Measurements from ENCODE around the gene LAMTOR2. TPM values are rescaled to one million over a fixed set of nuclear protein-coding genes. Genes with fewer than 3 reads are reported as not detected.

LAMTOR2 gene
- total RNA-seq, 1 experiment from 2014 or later: 61.7 TPM

DNA sequence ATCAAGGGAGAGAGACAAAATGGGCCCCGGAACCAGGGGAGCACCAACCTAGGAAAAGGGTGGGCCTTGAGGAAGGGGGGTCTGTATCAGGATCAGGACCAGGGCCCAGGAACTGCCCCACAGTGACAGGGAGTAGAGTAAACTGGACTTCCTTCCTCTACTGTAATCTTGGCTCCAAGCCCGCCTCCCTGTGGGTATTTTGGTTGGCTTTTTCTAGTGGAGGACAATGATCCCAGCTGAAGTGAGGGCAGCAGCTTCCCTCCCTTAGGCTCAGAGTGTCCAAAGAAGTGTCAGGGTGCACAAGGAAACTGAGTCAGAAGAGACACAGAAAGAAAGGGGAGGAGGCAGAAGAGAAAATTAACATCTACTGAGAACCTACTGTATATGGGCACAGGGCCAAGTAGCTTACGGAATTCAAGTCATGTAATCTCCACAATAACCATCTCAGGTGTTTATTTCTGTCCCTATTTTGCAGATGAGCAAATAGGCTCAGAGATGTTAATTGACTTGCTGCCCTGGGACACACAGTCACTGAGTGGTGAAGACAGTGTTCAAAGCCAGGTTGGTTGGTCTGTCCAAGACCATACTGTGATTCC is 5.8 kb upstream of the LAMTOR2 start:
- no peak for DNase-seq (ENCODE audit: low read depth, low spot score)
- in situ Hi-C loops (cut with HindIII; ENCODE audit: low pct_unique_long_range_greater_than_20kb, low sequenced_read_pairs): no loop called here

DNA sequence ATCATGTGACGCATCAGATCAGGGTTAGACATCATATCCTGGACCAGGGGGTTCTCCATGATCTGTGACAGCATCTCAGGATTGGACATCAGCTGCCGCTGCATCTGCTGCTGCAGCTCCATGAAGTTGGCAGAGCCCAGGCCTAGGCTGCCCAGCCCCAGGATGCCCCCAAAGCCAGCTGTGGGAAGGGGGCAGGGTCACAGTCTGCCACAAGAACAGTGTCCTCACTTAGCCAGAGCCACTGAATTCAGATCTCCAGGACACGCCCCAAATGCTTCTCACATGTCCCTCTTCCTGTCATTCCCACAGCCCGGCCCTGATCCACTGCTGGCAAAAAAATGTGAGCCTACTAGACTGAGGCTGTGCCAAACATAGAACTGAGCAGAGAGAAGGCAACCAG is 4.2 kb upstream of the LAMTOR2 start:
- in situ Hi-C loops (cut with HindIII; ENCODE audit: low pct_unique_long_range_greater_than_20kb, low sequenced_read_pairs): no loop called here
- DNase-seq (ENCODE audit: low read depth, low spot score): no peak

DNA sequence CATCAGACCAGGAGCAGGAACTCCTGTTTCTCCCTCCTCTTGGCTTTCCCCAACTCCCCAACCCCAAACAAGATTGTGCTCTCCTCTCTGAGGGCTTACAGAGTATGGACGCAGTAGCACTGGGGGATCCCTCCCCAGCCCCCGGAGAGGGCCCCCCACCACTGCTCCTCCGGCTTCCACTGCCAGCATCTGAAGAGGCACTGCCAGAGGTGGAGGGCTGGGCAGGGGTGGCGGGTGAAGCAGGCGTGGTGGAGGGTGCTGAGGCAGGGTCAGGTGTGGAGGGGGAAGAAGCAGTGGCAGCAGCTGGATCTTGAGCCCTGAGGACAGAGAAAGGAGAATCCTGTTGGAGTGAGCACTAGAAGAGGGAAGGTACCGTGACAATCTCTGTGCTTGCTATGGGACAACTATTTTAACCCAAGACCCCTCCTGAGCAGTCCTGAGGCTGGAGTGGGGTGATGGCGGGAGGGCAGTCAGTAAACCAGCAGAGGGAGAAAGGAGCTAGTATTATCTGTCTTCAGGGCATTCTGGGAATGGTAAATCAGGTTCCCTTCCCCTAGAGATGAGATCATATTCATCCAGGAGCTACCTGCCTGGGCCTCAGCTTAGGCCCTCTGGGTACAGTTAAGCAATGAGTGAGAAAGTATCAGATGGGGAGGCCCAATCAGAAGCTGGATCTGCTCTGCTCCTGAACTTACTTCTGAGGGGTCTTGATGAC is 3.4 kb upstream of the LAMTOR2 start:
- DNase-seq (ENCODE audit: low read depth, low spot score): no peak
- in situ Hi-C loops (cut with HindIII; ENCODE audit: low pct_unique_long_range_greater_than_20kb, low sequenced_read_pairs): no loop called here

DNA sequence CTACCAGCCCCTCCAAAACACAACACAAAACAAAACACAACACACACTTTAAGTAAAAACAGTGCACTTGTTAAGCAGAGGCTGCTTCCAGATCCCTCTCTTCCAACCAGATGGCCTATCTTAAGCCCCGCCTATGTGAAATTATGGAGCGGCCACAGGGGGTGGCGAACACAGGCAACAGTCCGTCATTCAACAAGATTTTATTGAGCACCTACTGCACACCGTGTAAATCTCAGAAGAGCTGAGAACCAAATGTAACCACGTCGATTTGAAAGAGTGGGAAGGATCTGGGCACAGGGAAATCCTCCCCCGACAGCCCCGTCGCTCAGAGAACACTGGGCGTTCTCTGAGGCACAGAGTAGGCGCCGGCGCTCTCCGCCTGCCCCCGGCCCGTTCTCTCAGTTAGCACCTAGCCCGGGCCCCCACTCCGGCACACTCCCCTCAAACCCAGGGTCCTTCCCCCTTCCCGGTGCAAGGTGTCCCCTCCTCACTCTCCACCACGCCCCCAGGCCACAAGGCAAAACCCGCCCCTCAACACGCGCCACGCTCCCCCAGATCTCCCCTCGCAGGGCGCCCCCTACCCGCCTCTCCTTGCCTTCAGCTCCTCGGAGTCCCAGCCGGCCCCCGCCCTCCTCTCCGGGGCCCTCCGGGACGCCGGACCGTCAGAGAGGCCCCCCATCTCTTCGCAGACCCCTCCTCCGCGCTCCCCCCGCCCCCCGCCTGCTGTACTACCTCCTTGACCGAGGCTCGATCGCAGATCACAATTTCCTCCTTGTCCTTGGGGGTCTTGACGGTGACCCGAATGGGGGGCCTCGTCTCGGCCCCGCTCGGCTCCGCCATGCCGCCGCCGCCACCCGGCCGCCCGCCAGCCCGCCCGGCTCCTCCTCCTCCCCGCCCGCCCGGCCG is 1.5 kb upstream of the LAMTOR2 start:
- in situ Hi-C loops (cut with HindIII; ENCODE audit: low pct_unique_long_range_greater_than_20kb, low sequenced_read_pairs): no loop called here
- DNase-seq (ENCODE audit: low read depth, low spot score): peak; percentile 72

DNA sequence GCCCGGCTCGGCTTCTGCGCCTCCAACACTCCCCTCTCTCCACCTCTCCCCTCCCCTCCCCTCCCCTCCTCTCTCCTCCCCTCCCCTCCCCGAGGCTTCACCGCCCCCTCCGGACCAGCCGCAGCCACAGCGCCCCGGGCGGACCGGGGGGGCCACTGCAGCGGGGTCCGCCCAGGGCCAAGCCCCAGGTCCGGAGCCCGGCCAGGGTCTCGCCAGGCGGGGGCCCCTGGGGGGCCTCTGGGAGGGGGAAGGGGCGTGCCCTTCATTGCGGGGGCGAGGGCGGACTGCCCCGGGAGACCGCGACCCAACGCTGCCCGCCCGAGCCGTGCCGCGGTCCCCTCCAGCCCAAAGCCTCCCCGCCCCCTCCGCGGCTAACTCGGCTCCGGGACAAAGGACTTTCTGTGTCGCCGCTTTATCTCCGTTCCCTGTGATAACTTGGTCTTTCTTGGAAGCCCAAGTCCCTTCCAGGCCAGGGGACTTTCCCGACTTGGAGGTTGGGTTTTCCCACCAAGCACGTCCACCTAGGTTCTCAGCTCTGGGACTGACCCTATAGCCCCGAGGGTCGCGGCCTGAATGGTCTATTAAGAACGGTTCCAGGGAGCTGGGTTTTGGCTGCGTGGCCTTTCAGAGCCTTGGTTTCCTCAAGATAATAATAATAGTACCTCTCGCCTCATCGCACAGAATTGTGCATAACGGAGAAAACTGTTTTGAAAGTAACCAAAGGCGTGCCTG is 648 bp upstream of the LAMTOR2 start, which contains the start of gene UBQLN4:
Gene UBQLN4 (minus strand): TSS at position 31 of the 732 bp plus-strand sequence. CDS start 97 bp downstream, outside the sequence.
- peak; percentile 78 for DNase-seq (ENCODE audit: low read depth, low spot score)
- in situ Hi-C loops (cut with HindIII; ENCODE audit: low pct_unique_long_range_greater_than_20kb, low sequenced_read_pairs): no loop called here

DNA sequence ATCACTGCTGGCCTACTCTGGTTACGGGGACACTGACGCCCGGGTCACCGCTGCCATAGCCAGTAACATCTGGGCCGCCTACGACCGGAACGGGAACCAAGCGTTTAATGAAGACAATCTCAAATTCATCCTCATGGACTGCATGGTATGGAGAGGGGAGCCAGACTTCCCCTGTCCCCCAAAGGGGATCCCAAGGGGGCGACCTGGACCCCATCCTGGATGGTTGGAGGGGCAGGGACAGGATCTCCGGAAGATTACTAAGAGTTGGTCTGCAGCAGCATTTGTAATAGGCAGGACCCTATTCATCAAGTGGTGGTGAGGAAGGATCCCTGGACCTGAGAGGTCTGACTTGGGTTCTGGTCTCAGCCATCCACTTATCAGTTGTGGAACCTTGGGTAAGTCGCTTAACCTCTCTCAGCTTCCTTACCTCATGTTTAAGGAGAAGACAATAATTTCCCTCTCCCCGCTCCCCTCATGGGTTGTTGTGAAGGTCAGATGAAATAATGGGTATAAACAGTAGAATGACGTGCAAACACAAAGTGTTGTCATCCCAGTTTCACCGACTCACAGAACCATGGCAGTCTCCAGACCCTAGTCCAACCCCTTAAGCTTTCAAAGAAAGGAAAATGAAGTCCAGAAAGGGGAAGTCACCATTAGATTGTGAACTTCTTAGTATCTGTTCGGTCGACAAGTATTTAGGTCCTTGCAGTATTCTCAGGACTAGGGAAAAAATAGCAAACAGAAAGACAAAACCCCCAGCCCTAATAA is 883 bp downstream of the LAMTOR2 start:
- DNase-seq (ENCODE audit: low read depth, low spot score): no peak
- in situ Hi-C loops (cut with HindIII; ENCODE audit: low pct_unique_long_range_greater_than_20kb, low sequenced_read_pairs): no loop called here

DNA sequence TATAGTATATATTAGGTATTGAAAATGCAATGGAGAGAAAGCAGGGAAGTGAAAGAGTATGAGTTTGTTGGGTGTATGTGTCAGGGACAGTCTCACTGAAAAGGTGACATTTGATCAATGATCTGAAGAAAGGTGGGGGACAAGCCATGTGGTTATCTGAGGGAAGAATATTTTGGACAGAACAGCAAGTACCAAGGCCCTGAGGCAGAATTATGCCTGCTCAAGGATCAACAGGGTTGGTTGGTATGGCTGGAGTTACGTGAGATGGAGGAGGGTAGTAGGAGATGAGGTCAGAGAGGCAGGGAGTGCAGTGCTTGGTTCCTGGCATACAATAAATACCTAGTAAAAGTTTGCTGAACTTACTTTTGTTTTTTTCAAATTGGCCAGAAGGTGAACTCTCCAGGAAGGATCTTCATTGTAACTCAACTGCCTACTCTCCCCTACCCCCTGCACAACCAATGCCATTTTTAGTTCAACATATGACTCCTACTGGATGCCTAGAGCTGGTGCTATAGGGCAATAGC is 1.8 kb downstream of the LAMTOR2 start:
- DNase-seq (ENCODE audit: low read depth, low spot score): no peak
- in situ Hi-C loops (cut with HindIII; ENCODE audit: low pct_unique_long_range_greater_than_20kb, low sequenced_read_pairs): no loop called here

DNA sequence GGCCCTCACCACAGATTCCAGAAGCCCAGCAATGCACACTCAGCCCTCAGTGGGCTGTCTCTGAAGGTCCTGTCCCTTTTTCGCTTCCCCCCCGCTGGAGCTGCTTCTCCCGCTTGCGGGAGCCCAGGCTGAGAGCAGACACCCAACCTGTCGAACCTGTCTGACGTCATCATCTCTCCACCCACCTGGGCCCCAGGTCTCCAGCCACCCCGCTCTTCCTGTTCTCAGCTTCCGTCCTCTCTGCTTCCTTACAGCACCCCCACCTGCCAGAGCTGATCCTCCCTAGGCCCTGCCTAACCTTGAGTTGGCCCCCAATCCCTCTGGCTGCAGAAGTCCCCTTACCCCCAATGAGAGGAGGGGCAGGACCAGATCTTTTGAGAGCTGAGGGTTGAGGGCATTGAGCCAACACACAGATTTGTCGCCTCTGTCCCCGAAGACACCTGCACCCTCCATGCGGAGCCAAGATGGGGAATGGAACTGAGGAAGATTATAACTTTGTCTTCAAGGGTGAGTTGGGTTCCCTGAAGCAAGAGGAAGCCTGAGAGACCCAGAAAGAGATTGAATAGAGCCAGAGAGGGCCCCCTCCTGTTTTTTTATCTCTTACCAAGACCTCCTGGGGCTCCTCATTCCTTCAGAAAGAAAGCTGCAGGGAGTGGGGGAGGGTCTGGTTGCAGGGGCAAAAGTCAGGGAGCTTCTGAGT is 6.5 kb downstream of the LAMTOR2 start, which contains the start of gene RAB25:
Gene RAB25 (plus strand): TSS at position 224 of the 700 bp plus-strand sequence. CDS start 241 bp downstream, at position 465.
- in situ Hi-C loops (cut with HindIII; ENCODE audit: low pct_unique_long_range_greater_than_20kb, low sequenced_read_pairs): no loop called here
- DNase-seq (ENCODE audit: low read depth, low spot score): no peak

DNA sequence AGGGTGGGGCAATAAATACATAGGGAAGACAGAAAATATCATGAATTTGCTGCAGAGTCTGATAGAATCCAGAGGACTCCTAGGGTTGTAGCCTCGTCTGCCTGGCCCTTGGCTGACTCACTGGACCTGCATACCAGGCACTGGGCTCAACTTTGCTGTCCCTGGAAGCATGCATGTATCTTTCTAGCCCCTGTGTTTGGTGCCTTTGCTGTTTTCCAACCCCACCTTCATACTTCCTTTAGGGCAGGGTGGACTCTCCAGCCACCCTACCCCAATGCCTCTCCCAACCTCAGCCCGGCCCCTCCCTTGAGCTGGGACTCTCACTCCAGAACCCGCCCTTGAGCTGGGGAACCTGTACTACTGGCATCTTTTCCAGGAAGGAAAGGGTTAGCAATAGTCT is 7.6 kb downstream of the LAMTOR2 start:
- in situ Hi-C loops (cut with HindIII; ENCODE audit: low pct_unique_long_range_greater_than_20kb, low sequenced_read_pairs): no loop called here
- DNase-seq (ENCODE audit: low read depth, low spot score): no peak

DNA sequence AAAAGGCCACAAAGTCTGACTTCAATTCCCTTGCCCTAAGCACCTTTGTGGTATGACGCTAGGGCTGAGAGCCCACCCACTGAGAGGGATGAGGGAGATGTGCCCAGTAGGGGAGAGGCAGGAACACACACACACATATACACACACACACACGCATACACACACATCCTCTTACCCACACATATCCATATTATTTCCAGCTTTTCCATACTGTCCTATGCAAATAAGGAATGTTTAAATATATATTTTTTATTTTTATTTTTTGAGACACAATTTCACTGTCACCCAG is 9.4 kb downstream of the LAMTOR2 start:
- in situ Hi-C loops (cut with HindIII; ENCODE audit: low pct_unique_long_range_greater_than_20kb, low sequenced_read_pairs): no loop called here
- no peak for DNase-seq (ENCODE audit: low read depth, low spot score)

DNA sequence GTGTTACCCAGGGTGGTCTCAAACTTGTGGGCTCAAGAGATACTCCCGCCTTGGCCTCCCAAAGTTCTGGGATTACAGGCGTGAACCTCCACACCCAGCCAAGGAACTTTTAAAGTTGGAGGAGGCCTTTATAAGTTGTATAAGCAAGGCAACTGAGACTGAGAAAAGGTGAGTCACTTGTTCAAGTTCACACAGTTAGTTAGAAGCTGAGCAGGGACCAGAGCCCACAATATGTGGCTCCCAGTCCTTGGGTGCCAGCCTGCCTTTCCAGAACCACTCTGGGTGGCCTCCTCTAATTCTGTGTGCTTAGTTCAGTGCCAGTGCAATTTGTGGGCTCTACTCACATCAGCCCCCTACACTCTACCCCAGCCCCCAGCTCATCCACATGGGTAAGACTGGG is 10.0 kb downstream of the LAMTOR2 start:
- in situ Hi-C loops (cut with HindIII; ENCODE audit: low pct_unique_long_range_greater_than_20kb, low sequenced_read_pairs): no loop called here
- no peak for DNase-seq (ENCODE audit: low read depth, low spot score)

DNA sequence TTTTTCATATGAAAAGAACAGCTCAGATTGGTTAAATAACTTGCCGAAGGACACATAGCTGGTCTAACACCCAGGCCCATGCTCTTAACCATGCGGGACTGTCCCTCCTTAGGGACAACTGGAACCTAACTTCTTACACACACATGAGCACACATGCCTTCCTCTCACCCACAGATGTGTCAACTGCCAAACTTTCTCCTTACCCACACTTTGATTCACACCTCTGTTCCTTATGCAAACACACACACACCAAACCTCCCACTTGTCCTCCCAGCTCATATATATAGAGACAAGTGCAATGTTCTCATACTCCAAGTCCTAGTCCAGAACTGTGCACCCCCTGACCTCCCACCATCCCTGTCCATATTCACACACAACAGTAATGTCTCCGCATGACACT is 10.6 kb downstream of the LAMTOR2 start:
- in situ Hi-C loops (cut with HindIII; ENCODE audit: low pct_unique_long_range_greater_than_20kb, low sequenced_read_pairs): no loop called here

DNA sequence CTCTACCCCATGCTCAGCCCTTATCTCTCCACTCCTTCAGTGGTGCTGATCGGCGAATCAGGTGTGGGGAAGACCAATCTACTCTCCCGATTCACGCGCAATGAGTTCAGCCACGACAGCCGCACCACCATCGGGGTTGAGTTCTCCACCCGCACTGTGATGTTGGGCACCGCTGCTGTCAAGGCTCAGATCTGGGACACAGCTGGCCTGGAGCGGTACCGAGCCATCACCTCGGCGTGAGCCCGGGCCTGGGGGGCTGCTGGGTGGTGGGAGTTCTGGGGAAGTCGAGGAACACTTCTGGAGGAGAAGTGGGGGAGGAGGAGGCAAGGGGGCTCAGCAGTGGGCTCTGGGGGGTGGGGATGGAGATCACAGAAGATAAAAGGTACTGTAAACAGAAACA is 11.3 kb downstream of the LAMTOR2 start:
- in situ Hi-C loops (cut with HindIII; ENCODE audit: low pct_unique_long_range_greater_than_20kb, low sequenced_read_pairs): no loop called here
- DNase-seq (ENCODE audit: low read depth, low spot score): no peak

More for the DNA sequence above, 10.6 kb downstream of the LAMTOR2 start:
- DNase-seq (ENCODE audit: low read depth, low spot score): no peak

DNA sequence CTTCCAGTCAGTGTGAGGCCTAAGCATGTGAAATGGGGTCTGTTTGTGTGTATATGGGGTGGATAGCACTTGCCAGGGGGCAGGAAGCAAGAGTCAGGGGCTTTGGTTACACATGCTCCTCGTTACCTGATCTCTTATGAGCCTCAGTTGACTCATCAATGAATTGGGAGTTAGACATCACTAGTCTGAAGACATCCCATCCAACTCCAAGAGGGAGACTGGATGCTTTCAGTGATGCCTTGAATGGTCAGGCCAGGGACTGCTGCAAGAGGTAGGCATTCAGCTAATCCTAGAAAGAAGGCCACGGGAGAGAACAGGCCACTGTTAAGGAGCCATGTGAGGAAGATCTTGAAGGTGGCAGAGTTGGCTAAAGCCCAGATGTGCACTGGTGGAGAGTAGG is 12.7 kb downstream of the LAMTOR2 start:
- in situ Hi-C loops (cut with HindIII; ENCODE audit: low pct_unique_long_range_greater_than_20kb, low sequenced_read_pairs): no loop called here
- DNase-seq (ENCODE audit: low read depth, low spot score): no peak

DNA sequence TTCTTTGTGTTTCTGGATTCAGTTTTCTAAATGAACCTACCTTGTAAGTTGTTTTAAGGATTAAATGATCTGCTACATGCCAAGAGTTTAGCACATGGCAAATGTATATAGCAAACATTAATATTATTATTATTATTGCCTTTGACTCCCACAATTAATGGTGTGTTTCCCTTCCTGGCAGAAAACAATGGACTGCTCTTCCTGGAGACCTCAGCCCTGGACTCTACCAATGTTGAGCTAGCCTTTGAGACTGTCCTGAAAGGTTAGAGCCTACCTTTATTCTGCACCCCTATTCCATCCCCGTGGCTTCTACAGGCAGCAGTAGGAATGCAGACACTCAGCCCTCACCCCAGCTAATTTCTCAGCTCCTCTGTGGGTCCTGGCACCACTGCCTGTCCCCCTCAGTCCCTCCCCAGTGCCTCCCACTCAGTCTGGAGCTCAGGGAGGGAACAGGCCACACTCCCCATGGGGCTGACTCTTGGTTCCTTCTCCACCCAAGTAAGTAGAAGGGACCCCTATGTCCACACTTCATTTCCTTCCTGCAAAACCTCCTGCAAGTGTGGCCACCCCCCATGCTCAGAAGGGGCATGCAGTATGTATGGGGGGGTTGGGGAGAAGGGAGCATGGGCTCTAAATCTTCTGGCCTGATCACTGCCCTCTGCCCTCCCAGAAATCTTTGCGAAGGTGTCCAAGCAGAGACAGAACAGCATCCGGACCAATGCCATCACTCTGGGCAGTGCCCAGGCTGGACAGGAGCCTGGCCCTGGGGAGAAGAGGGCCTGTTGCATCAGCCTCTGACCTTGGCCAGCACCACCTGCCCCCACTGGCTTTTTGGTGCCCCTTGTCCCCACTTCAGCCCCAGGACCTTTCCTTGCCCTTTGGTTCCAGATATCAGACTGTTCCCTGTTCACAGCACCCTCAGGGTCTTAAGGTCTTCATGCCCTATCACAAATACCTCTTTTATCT is 15.2 kb downstream of the LAMTOR2 start:
- in situ Hi-C loops (cut with HindIII; ENCODE audit: low pct_unique_long_range_greater_than_20kb, low sequenced_read_pairs): no loop called here
- no peak for DNase-seq (ENCODE audit: low read depth, low spot score)
